SK-N-SH (cell line): Measurements from ENCODE around the gene HLA-DQA1. TPM values are rescaled to one million over a fixed set of nuclear protein-coding genes. Genes with fewer than 3 reads are reported as not detected.
"Not testable (repeated sequence)": the region's sequence is repeated elsewhere in the genome, so short reads cannot be mapped to it uniquely, and the experiment has no call there.

ENCODE experiments used
- CTCF ChIA-PET: fragments of 300-600, 350-600 bp; formaldehyde crosslinking; extraction: SDS; loops from one replicate; lab custom pipeline; 2021; lab: Yijun Ruan, JAX
- POLR2A ChIA-PET: fragments of 350-600 bp; sonication (Branson Sonifier 250); formaldehyde crosslinking; extraction: SDS; loops from one replicate; lab custom pipeline; 2020; ENCODE audit warnings: antibody characterized with exemption, inconsistent platforms; lab: Yijun Ruan, JAX
- DNase-seq: peaks from one replicate; pipeline ENCODE4 v3.0.0; 2012
- H2AFZ ChIP-seq: fragments of 200-600 bp; sonication (generic); 2 replicates; pipeline ENCODE4 v1.8.1; 2016; ENCODE audit warnings: antibody characterized with exemption, mild to moderate bottlenecking, low read depth
- H3F3A ChIP-seq: fragments of 200-600 bp; sonication (generic); replicated peaks from 2 replicates; pipeline ENCODE3; 2016; ENCODE audit warnings: antibody characterized with exemption, mild to moderate bottlenecking; ENCODE audit not compliant: insufficient read depth
- H3K27ac ChIP-seq, 2 experiments: fragments of 200-500 bp in 1 of 2; fragments of 200-600 bp in 1 of 2; sonication (Bioruptor generic) in 1 of 2; sonication (generic), shearing (Covaris generic) in 1 of 2; 2 replicates each; pipeline versions ENCODE4 v1.5.1 to v1.6.1; 2014 to 2016; ENCODE audit warnings: low read depth in 2 of 2, inconsistent platforms in 1 of 2, low read length in 1 of 2, mild to moderate bottlenecking in 1 of 2, mixed read lengths in 1 of 2
- H3K27me3 ChIP-seq: fragments of 200-600 bp; sonication (generic), shearing (Covaris generic); 2 replicates; pipeline ENCODE4 v1.6.1; 2016; ENCODE audit warnings: mixed run types; ENCODE audit not compliant: insufficient read depth
- H3K36me3 ChIP-seq, 2 experiments: fragments of 200-500 bp in 1 of 2; fragments of 200-600 bp in 1 of 2; sonication (Bioruptor generic) in 1 of 2; sonication (generic) in 1 of 2; replicated peaks in 1 of 2; 2 replicates each; pipeline versions ENCODE3 to v1.5.1; 2014 to 2016; ENCODE audit warnings: low read length in 1 of 2, mild to moderate bottlenecking in 1 of 2; ENCODE audit not compliant: insufficient read depth in 2 of 2, control insufficient read depth in 1 of 2
- H3K4me1 ChIP-seq, 2 experiments: fragments of 200-500 bp in 1 of 2; fragments of 200-600 bp in 1 of 2; sonication (Bioruptor generic) in 1 of 2; sonication (generic), shearing (Covaris generic) in 1 of 2; 2 replicates each; pipeline versions ENCODE4 v1.5.1 to v1.6.1; 2014 to 2016; ENCODE audit warnings: low read depth in 1 of 2, low read length in 1 of 2, mixed run types in 1 of 2; ENCODE audit not compliant: insufficient read depth in 2 of 2, control insufficient read depth in 1 of 2
- H3K4me2 ChIP-seq: fragments of 200-600 bp; sonication (generic), shearing (Covaris generic); 2 replicates; pipeline ENCODE4 v1.6.1; 2017; ENCODE audit warnings: mixed run types
- H3K4me3 ChIP-seq, 2 experiments: fragments of 200-500 bp in 1 of 2; fragments of 200-600 bp in 1 of 2; sonication (Bioruptor generic) in 1 of 2; sonication (generic), shearing (Covaris generic) in 1 of 2; 2 replicates each; pipeline versions ENCODE4 v1.5.1 to v1.8.1; 2014 to 2016; ENCODE audit warnings: low read depth in 2 of 2, inconsistent platforms in 1 of 2, low read length in 1 of 2, mild to moderate bottlenecking in 1 of 2, mixed read lengths in 1 of 2, moderate library complexity in 1 of 2
- H3K79me2 ChIP-seq: fragments of 200-600 bp; sonication (generic); 2 replicates; pipeline ENCODE4 v1.8.1; 2017; ENCODE audit warnings: mild to moderate bottlenecking; ENCODE audit not compliant: insufficient read depth
- H3K9ac ChIP-seq: fragments of 200-600 bp; sonication (generic); 2 replicates; pipeline ENCODE4 v1.6.1; 2017; ENCODE audit warnings: mixed run types
- H3K9me2 ChIP-seq: fragments of 200-600 bp; sonication (generic); 2 replicates; pipeline ENCODE4 v1.6.1; 2017; ENCODE audit warnings: mixed run types
- H3K9me3 ChIP-seq: fragments of 200-600 bp; sonication (generic); 2 replicates; pipeline ENCODE4 v1.6.1; 2017; ENCODE audit warnings: mixed run types, mild to moderate bottlenecking, moderate library complexity
- H4K20me1 ChIP-seq: fragments of 200-600 bp; sonication (generic); 2 replicates; pipeline ENCODE4 v1.6.1; 2017; ENCODE audit warnings: mild to moderate bottlenecking, mixed run types; ENCODE audit not compliant: insufficient read depth
- CHD2 ChIP-seq: fragments of 150-350 bp; IDR thresholded peaks from 2 replicates; pipeline ENCODE4 v1.6.1; 2018; ENCODE audit warnings: low read length; ENCODE audit not compliant: partially characterized antibody
- EP300 ChIP-seq, 2 experiments: IDR thresholded peaks; 2 replicates each; pipeline versions ENCODE4 v1.4.0 to v1.6.1; 2012; ENCODE audit warnings: borderline replicate concordance in 1 of 2, low read depth in 1 of 2, low read length in 1 of 2
- EZH2phosphoT487 ChIP-seq: fragments of 200-600 bp; sonication (generic); IDR thresholded peaks from 2 replicates; pipeline ENCODE4 v1.6.1; 2017; ENCODE audit warnings: low read depth, mixed run types, mild to moderate bottlenecking, antibody characterized with exemption, moderate library complexity, borderline replicate concordance
- FOSL2 ChIP-seq: IDR thresholded peaks from 2 replicates; pipeline ENCODE4 v1.4.0; 2012; ENCODE audit warnings: low read depth, mild to moderate bottlenecking, moderate library complexity, borderline replicate concordance
- GATA2 ChIP-seq: sonication (generic); formaldehyde crosslinking; IDR thresholded peaks from 2 replicates; pipeline ENCODE4 v1.5.0; 2020; ENCODE audit warnings: mild to moderate bottlenecking, missing genetic modification reagents
- IRF3 ChIP-seq: fragments of 150-350 bp; IDR thresholded peaks from 2 replicates; pipeline ENCODE4 v1.6.1; 2016; ENCODE audit warnings: mild to moderate bottlenecking, low read depth, low read length
- MXI1 ChIP-seq: IDR thresholded peaks from 2 replicates; pipeline ENCODE4 v1.6.1; 2012; ENCODE audit warnings: mild to moderate bottlenecking, low read depth, low read length, improper control_type of control experiment
- NFIC ChIP-seq: IDR thresholded peaks from 2 replicates; pipeline ENCODE4 v1.4.0; 2012; ENCODE audit warnings: borderline replicate concordance
- NRF1 ChIP-seq: IDR thresholded peaks from 2 replicates; pipeline ENCODE4 v1.6.1; 2012; ENCODE audit warnings: low read depth, mild to moderate bottlenecking, low read length
- POLR2AphosphoS5 ChIP-seq: IDR thresholded peaks from 2 replicates; pipeline ENCODE4 v1.6.1; 2012; ENCODE audit warnings: low read depth, low read length
- RCOR1 ChIP-seq: fragments of 150-350 bp; IDR thresholded peaks from 2 replicates; pipeline ENCODE4 v1.6.1; 2017; ENCODE audit warnings: antibody characterized with exemption, low read length
- RFX5 ChIP-seq: IDR thresholded peaks from 2 replicates; pipeline ENCODE4 v1.6.1; 2012; ENCODE audit warnings: mild to moderate bottlenecking, improper control_type of control experiment, low read length
- SMC3 ChIP-seq: IDR thresholded peaks from 2 replicates; pipeline ENCODE4 v1.6.1; 2012; ENCODE audit warnings: low read depth, low read length, improper control_type of control experiment
- TAF1 ChIP-seq: IDR thresholded peaks from 2 replicates; pipeline ENCODE4 v1.6.1; 2012; ENCODE audit warnings: low read depth, mild to moderate bottlenecking, low read length, moderate library complexity, borderline replicate concordance
- TCF12 ChIP-seq: IDR thresholded peaks from 2 replicates; pipeline ENCODE4 v1.4.0; 2012
- USF2 ChIP-seq: fragments of 150-350 bp; IDR thresholded peaks from 2 replicates; pipeline ENCODE4 v1.6.1; 2017; ENCODE audit warnings: antibody characterized with exemption, low read length, low read depth, borderline replicate concordance
- WGBS: methylation state at CpG from one replicate; pipeline ENCODE4 v1.1.6; 2017; ENCODE audit warnings: low lambda C conversion rate; 5-methylcytosine and 5-hydroxymethylcytosine counted together
- polyA plus RNA-seq, 3 experiments: library from polyadenylated mRNA; depleted of rRNA; stranded (reverse); fragments of >200 nt; gene quantifications; 2 replicates each; pipeline ENCODE4 v1.2.3, GENCODE V29; 2012

The HLA-DQA1 gene
- polyA plus RNA-seq, 1 of the 3 experiments (the other 2 are of a cell fraction) = not detected

GRCh38 chr6:32655203-32655710 lies 18.1 kb downstream of the HLA-DQA1 start (continued):
- TF ChIP-seq NFIC = no peak
- TF ChIP-seq, all 33 proteins: peak for 0

GRCh38 chr6:32657329-32657728 lies 20.1 kb downstream of the HLA-DQA1 start:
- H3K27ac ChIP-seq = not testable (repeated sequence)

GRCh38 chr6:32657819-32658218 lies 20.6 kb downstream of the HLA-DQA1 start:
- H3K27ac ChIP-seq, DNase-seq, H3K9me2 ChIP-seq, CTCF ChIA-PET, H3K27me3 ChIP-seq, H4K20me1 ChIP-seq, H3K4me3 ChIP-seq, H3K79me2 ChIP-seq, POLR2A ChIA-PET, H3F3A ChIP-seq, H3K4me2 ChIP-seq, H3K4me1 ChIP-seq, H3K36me3 ChIP-seq, H2AFZ ChIP-seq, H3K9ac ChIP-seq, H3K9me3 ChIP-seq: not testable (repeated sequence)

More at GRCh38 chr6:32657329-32657728, 20.1 kb downstream of the HLA-DQA1 start:
- H3K4me3 ChIP-seq, CTCF ChIA-PET, H3F3A ChIP-seq, DNase-seq, H3K4me1 ChIP-seq, POLR2A ChIA-PET, H3K79me2 ChIP-seq, H2AFZ ChIP-seq, H3K9me2 ChIP-seq, H3K36me3 ChIP-seq, H3K9ac ChIP-seq, H3K27me3 ChIP-seq, H3K9me3 ChIP-seq, H3K4me2 ChIP-seq, H4K20me1 ChIP-seq: not testable (repeated sequence)
- 0% methylated on average over 2 of the region's 6 CpGs for WGBS

- Histone ChIP-seq H3K79me2 (no peaks in the 10 kb centered on the region), H3K27me3 (no peaks in the 10 kb centered on the region), H3K27ac (no peak overlapping the region), H3K4me2 (no peak overlapping the region), H2AFZ (no peak overlapping the region), H3K4me3 (no peak overlapping the region), H3K9me3 (no peaks in the 10 kb centered on the region), H3K4me1 (no peaks in the 10 kb centered on the region), H3K9ac (no peak overlapping the region), H4K20me1 (no peaks in the 10 kb centered on the region), H3K36me3 (no peaks in the 10 kb centered on the region), H3K9me2 (no peaks in the 10 kb centered on the region), H3F3A (no peaks in the 10 kb centered on the region)
- TF ChIP-seq EZH2phosphoT487 (no peak), TCF12 (no peak), USF2 (no peak), RCOR1 (no peak), MXI1 (no peak), RFX5 (no peak), NFIC (no peak), TAF1 (no peak), SMC3 (no peak), POLR2AphosphoS5 (no peak), IRF3 (no peak), GATA2 (CRISPR knock-in tag) (no peak), FOSL2 (no peak), CHD2 (no peak), EP300 (IDR thresholded peaks at IDR 0.05; ENCODE audit: borderline replicate concordance in 1 of 2, low read depth in 1 of 2, low read length in 1 of 2) (no peak), NRF1 (no peak)
- WGBS = 0% methylated on average over 5 of the region's 6 CpGs
- ChIA-PET CTCF (no interaction called here), POLR2A (no interaction called here)
- DNase-seq = no peak
Observed at GRCh38 chr6:32658268-32658897, 21.2 kb downstream of the HLA-DQA1 start.
